HL-60 (cell line): ENCODE results near the gene GOLGA8J.

ENCODE experiments used
- CTCF ChIP-seq: IDR thresholded peaks from one replicate; pipeline ENCODE4 v1.5.1; 2011; ENCODE audit warnings: low read length, control low read depth, inconsistent platforms; ENCODE audit not compliant: insufficient read depth
- GABPA ChIP-seq: IDR thresholded peaks from 2 replicates; pipeline ENCODE4 v1.6.1; 2012; ENCODE audit warnings: low read depth
- POLR2AphosphoS5 ChIP-seq: IDR thresholded peaks from 2 replicates; pipeline ENCODE4 v1.6.1; 2012; ENCODE audit warnings: low read depth
- REST ChIP-seq: IDR thresholded peaks from 2 replicates; pipeline ENCODE4 v1.6.1; 2012; ENCODE audit warnings: low read depth; ENCODE audit not compliant: insufficient replicate concordance

GRCh38 chr15:30043211-30043655 lies 39.5 kb upstream of the GOLGA8J start:
- TF ChIP-seq CTCF (no peak), POLR2AphosphoS5 (no peak), REST (no peak), GABPA (no peak)
